Adrenal gland (tissue), 5 donors: Measurements from ENCODE around the gene TSLP.

Experiments used
- POLR2A ChIP-seq, 2 donors: fragments of 450-650 bp; IDR thresholded peaks; one replicate each; pipeline ENCODE4 v1.6.1; 2017; ENCODE audit warnings: antibody characterized with exemption in 2 of 2, mild to moderate bottlenecking in 2 of 2, moderate library complexity in 1 of 2
- TF ChIP-seq, protein P1 (sequence below), 6 experiments: fragments of 450-650 bp in 4 of 6; fragments of 200-600 bp in 2 of 6; sonication (generic) in 1 of 6; IDR thresholded peaks; 1 replicate in 5 of 6; 2 replicates in 1 of 6; pipeline versions ENCODE4 v1.5.1 to v1.8.0; 2016 to 2021; ENCODE audit warnings: antibody characterized with exemption in 6 of 6, mild to moderate bottlenecking in 2 of 6, moderate library complexity in 1 of 6
- donor health status: DM: no; HTN: no; CAD: no.

DNA sequence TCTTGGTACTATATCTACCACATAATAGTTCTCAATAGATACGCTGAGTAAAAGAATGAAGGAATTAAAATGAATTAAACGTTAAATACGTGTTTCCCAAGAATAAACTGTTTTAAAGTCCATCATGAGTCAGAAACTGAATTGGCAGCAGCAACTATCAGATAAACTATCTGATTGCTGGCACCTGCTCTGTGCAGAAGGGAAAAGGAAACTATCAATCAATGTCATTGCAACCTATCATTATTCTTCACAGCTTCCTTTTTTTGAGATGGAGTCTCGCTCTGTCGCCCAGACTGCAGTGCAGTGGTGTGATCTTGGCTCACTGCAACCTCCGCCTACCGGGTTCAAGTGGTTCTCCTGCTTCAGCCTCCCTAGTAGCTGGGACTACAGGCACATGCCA, 11.8 kb downstream of the TSLP start:
- TF ChIP-seq, protein P1, sequence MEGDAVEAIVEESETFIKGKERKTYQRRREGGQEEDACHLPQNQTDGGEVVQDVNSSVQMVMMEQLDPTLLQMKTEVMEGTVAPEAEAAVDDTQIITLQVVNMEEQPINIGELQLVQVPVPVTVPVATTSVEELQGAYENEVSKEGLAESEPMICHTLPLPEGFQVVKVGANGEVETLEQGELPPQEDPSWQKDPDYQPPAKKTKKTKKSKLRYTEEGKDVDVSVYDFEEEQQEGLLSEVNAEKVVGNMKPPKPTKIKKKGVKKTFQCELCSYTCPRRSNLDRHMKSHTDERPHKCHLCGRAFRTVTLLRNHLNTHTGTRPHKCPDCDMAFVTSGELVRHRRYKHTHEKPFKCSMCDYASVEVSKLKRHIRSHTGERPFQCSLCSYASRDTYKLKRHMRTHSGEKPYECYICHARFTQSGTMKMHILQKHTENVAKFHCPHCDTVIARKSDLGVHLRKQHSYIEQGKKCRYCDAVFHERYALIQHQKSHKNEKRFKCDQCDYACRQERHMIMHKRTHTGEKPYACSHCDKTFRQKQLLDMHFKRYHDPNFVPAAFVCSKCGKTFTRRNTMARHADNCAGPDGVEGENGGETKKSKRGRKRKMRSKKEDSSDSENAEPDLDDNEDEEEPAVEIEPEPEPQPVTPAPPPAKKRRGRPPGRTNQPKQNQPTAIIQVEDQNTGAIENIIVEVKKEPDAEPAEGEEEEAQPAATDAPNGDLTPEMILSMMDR (IDR thresholded peaks at IDR 0.05): no peak
- TF ChIP-seq POLR2A (IDR thresholded peaks at IDR 0.05): no peak
